Activated T-helper 1 cell treated with Interleukin-2 at 50 U/mL for 16 hours (primary cell): Measurements from ENCODE around the gene AQP12A.

Experiments
- DNase-seq: peaks from one replicate; pipeline ENCODE4 v3.0.0-alpha.2; 2020; ENCODE audit warnings: low read depth

The AQP12A gene

GRCh38 chr2:240708457-240708856 lies 16.8 kb downstream of the AQP12A start:
- DNase-seq = no peak

GRCh38 chr2:240711296-240711695 lies 19.6 kb downstream of the AQP12A start:
- DNase-seq = no peak

- no peak for DNase-seq
Observed at GRCh38 chr2:240711701-240712100, 20.0 kb downstream of the AQP12A start.

GRCh38 chr2:240712121-240712520 lies 20.5 kb downstream of the AQP12A start:
- DNase-seq = no peak

- no peak for DNase-seq
Observed at GRCh38 chr2:240713071-240713927, 21.6 kb downstream of the AQP12A start.

- DNase-seq = no peak
Observed at GRCh38 chr2:240713928-240714746, 22.5 kb downstream of the AQP12A start.

- no peak for DNase-seq
Observed at GRCh38 chr2:240714747-240715725, 23.4 kb downstream of the AQP12A start.

- DNase-seq = no peak
Observed at GRCh38 chr2:240716130-240716798, 24.6 kb downstream of the AQP12A start.

- DNase-seq = no peak
Observed at GRCh38 chr2:240717181-240717641, 25.5 kb downstream of the AQP12A start.

- no peak for DNase-seq
Observed at GRCh38 chr2:240717681-240718581, 26.3 kb downstream of the AQP12A start.

- no peak for DNase-seq
Observed at GRCh38 chr2:240718896-240719490, 27.3 kb downstream of the AQP12A start.

- no peak for DNase-seq
Observed at GRCh38 chr2:240719676-240720545, 28.2 kb downstream of the AQP12A start.

GRCh38 chr2:240720686-240721595 lies 29.3 kb downstream of the AQP12A start:
- no peak for DNase-seq

- no peak for DNase-seq
Observed at GRCh38 chr2:240721596-240722180, 30.0 kb downstream of the AQP12A start.

GRCh38 chr2:240722376-240722775 lies 30.7 kb downstream of the AQP12A start:
- DNase-seq = no peak

- DNase-seq = no peak
Observed at GRCh38 chr2:240722796-240723735, 31.4 kb downstream of the AQP12A start.
